GM21619 (cell line): Measurements from ENCODE around the gene PRM1.

Experiments
- ATAC-seq: cut with Tn5 transposase; IDR thresholded peaks from one replicate; pipeline ENCODE4 v1.9.1; 2021; ENCODE audit not compliant: unreplicated experiment

Gene PRM1, protein sequence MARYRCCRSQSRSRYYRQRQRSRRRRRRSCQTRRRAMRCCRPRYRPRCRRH

DNA sequence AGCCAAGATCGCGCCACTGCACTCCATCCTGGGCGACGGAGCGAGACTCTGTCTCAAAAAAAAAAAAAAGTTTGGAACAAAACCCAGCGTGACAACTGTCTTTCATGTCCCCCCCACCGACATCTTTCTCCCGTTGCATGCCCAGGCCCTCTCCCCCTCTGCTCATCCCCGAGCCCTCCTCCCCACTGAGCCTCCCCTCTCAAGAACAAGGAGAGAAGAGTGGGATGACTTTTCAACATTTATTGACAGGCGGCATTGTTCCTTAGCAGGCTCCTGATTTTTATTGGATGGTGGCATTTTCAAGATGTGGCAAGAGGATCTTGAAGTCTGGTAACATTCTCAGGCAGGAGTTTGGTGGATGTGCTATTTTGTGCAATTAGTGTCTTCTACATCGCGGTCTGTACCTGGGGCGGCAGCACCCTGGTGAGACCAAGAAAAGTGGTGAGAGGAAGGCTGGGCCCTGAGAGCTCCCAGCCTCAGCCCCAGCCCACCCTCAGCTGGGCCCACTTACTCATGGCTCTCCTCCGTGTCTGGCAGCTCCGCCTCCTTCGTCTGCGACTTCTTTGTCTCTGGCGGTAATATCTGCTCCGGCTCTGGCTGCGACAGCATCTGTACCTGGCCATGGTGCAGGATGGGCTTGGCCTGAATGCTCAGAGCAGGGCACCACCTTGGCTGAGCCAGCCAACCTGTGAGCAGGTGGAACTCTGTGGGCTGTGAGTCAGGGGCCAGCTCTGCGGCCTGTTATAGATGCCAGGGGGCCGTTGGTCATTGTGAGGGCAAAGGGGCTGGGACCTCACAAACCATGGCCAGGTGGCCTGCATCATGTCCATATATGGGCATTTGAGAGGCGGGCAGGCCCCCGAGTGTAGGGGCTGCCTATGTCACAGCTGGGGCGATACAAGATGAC is at the start of gene PRM1:
Gene PRM1, minus strand, starts transcription at position 715 of the 907 bp plus-strand sequence. Its CDS starts 92 bp downstream, at position 623.
- no peak for ATAC-seq

DNA sequence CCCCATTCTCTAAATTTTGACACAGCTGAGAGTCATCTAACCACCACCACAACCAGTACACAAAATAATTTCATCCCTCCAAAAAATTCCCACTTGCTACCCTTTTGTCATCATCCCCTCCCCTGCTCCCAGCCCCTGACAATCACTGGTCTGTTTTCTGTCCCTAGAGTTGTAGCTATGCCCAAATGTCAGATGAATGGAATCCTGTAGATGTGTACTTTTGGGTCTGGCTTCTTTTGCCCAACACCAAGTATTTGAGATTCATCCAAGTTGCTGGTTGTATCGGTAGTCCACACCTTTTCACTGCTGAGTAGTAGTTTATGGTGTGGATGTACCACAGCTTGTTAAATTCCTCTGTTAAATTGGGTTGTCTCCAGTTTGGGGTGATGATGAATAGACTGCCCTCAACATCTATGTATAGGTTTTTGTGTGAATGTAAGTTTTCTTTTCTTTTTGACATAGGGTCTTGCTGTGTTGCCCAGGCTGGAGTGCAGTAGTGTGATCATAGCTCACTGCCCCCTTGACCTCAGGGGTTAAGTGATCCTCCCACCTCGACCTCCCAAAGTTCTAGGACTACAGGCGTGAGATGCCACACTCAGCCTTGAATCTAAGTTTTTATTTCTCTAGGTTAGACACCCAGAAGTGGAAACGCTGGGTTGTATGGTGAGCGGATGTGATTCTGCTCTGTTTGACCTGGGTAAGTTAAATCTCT is 49.6 kb upstream of the PRM1 start:
- no peak for ATAC-seq

DNA sequence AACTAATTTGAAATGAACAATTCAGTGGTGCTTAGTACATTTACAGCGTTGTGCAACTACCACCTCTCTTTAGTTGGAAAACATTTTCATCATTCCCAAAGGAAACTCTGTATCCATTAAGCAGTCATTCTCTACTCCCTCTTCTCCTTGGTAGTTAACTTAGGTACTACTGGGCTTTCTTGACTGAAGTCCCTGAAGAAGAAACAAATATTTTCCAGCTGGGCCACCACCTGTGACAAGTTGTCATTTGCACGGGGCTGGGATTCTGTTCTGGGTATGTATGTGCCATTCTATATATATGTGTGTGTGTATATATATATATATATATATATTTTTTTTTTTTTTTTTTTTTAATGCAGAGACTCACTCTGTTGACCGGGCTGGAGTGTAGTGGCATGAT is 48.8 kb upstream of the PRM1 start:
- no peak for ATAC-seq

DNA sequence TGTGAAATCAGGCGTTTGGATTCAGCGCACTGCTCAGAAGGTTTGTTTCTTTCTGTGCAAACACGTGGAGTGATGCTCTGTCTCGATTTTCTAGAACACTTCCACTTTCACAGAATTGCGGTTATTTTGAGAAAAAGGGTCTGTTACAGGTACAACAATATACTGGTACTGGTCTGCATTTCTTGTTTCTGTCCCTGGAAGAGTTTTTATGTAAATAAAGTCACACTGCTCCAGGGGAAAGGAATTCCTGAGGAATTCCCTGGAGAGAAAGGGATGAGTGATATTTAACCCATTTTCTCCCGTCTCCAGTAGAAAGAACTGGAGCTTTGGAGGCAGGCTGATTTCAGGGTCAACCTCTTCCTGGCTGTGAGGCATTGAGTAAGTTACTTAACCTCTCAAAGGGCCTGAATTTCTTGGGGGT is 48.0 kb upstream of the PRM1 start:
- no peak for ATAC-seq

DNA sequence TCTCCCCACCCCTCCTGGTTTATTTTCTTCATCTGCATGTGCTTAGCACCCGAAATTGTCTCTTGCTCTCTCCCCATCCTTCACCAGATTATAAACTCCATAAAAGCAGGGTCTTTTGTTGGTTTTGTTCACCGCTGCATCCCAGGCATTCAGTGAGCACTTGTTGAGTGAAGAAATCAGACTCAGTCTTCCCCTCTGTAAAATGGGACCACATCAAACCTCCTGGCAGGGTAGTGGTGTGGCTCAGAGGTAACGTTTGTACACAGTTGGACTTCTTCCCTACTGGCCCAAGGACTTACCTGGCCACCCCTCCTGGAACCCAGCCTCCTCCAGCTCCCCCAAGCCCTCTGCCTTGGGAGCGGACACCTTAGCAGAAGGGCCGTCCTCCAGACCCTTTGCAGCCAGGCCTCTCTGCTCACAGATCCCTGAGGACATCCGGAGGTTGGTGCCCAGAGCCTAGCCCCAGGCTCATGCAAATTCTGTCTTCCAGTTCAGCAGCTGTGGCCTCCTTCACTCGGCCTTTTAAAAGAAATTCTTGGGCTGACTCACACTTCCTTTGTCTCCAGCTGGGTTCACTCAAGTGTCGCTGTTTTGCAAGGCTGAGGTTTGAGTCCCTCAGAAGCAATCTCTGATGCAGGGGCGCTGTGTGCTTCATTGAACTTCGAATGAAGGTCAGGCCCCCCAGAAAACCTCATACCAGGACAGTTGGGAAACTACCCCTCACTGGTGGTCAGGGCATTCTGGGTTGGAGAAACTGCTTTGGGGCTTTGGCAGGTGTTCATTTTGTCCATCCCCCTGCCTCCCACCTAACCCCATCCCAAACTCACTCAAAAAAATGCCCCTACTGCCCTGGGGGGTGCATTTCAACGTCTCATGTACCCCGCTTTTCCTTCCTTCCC is 47.3 kb upstream of the PRM1 start:
- peak; percentile 75 for ATAC-seq

DNA sequence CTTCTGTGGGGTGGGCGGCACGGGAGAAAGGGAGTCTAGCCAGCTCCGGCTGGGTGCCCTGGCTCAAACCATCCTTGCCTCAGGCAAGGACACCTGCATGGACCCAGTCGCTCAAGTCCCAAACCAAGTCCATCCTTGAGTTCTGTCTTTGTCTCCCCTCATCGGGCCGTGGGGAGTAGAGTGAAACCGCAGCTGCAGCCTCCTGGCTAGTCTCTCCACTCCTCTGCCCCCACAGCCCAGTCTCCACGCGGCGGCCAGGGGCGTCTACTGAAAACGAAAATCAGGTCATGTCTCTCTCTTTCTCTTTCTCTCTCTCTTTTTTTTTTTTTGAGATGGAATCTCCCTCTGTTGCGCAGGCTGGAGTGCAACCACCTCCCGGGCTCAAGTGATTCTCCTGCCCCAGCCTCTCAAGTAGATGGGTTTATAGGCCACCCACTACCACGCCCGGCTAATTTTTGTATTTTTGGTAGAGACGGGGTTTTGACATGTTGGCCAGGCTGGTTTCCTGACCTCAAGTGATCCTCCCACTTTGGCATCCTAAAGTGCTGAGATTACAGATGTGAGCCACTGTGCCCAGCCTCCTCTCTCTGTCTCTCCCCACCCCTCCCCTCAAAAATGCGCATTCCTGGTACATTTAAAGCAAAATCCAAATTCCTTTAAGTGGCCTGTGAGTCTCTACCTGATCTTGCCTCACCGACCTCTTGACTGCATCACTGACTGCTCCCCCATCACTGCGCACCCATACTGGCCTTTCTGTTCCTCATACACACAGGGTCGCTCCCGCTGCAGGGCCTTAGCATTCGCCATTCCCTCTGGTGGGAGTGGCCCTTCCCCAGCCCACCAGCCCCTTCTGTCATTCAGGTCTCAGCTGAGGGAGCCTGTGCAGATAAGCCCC is 46.4 kb upstream of the PRM1 start:
- ATAC-seq = peak; percentile 39

DNA sequence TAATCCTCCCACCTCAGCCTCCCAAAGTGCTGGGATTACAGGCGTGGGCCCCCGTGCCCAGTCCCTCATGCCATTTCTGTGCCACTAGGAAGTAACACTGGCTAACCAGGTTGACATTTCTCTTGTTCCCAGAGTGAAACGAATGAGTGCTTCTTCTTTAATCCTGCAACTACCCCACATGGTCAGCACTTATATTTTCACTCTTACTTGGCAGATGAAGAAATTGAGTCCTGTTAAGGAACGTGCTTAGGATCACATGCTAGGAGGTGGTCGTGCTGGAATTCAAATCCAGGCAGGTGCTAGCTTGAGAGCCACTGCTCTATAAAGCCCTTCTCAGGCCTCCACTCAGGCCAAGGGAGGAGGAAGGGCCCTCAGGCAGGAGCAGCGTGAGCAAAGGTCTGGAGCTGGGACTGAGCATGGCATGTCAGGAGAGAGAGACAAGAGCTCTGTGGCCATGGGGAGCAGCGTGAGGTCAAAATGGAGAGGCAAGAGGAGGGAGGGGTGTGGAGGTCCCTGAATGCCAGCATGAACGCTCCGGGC is 45.7 kb upstream of the PRM1 start:
- ATAC-seq = no peak

DNA sequence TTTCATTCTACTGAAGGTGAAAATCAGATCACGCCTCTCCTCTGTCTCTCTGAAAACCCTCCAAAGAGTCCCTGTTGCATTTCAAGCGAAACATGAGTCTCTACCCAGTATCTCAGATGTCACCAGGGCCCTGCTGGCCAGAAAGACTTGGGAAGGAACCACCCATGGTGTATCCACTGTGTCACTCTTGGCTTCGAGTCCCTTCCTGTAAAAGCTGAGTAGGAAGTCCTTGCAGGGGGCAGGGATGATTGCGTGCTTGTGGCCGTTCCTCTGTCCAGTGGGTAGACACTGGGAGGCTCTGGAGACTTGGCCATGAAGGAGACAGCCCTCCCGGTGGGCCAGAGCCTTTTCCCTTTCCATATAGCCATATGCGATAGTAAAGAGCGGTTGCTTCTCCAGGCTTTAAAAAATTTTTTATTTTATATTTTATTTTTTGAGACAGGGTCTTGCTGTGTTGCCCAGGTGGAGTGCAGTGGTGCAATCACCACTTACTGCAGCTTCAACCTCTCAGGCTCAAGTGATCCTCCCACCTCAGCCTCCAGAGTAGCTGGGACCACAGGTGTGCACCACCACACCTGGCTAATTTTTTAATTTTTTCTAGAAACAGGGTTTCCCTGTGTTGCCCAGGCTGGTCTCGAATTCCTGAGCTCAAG is 45.1 kb upstream of the PRM1 start:
- no peak for ATAC-seq

DNA sequence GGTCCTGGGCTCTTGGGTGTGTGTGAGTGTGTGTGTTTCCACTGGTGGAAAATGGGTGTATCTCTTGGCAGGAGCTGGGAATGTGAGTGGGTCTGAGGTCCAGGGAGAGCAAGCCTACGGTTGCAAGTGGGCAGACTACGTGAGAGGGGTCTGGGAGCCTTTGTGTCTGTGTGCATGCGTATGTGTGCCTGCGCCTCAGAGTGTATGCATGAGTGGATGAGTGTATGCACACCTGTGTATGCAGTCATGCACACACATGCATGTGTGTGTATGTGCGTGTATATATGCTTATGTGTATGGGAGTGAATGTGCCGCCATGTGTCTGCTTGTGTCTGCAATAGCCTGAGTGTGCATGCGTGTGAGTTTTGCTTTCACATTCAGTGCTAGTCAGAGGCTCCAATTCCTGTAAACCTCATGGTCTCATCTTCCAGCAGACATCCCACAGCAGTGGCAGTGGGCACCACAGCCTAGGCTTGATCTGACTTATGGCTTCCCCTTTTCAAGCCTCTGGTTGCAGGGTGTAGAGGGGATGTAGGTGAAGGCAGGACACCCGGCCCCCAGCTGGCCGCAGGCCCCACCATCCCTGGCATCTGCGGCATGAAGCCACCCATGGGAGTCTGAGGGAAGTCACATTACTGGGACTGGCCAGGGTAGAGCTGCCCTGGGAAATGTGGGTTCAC is 44.4 kb upstream of the PRM1 start:
- no peak for ATAC-seq

DNA sequence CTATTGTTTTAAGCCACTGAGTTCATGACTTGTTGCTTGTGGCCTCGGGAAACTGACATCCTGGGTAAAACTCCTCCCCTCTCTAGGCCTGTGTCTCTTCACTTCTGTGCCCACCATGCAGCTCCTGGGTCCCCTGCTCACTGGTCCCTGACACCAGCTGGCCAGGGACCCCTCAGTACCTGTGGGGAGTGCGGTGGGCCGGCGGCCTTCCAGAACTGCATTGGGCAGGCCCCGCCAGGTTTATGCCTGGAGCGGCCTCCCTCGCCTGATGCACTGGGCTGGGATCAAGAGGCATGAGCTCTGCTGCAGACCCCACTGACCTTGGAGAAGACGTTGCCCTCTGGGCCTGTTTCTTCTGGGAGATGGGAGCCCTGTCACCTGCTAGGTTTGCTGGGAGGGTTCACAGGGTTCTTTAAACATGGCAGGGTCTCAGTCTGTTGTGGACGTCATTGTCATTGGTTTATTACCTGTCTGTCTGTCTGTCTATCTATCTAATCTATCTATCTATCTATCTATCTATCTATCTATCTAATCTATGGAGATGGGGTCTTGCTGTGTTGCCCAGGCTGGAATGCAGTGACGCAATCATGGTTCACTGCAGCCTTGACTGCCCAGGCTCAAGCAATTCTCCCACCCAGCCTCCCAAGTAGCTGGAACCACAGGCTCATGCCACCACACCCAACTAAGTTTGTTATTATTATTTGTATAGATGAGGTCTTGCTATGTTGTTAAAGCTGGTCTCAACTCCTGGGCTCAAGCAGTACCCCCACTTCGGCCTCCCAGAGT is 42.6 kb upstream of the PRM1 start:
- no peak for ATAC-seq

DNA sequence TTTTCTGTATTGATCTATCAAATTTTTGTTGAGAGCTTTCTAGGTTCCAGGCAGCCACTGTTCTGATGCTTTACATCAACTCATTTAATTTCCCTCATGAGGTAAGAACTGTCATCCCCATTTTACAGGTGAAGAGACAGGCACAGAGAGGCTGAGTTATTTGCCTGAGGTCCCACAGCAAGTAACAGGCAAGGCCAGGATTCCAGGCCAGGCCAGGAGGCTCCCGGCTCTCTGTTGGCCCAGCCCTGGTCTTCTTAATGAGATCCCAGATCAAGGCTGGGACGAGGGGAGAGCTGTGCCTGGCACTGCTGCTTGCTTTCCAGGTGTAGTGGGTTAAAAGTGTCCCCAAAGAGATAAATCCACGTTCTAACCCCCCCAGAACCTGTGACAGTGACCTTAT is 41.7 kb upstream of the PRM1 start:
- no peak for ATAC-seq

DNA sequence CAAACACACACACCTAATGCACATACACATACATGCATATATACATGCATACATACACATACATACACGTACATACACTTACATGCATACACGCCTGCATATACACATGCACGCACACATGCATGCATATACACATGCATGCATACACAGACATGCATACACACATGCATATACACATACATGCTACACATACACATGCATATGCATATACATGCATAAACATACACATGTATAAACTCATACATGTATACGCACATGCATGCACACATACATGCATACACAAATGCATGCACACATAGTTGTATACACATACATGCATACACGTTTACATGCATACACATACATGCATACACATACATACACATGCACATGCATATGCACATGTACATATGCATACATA is 40.5 kb upstream of the PRM1 start:
- ATAC-seq = no peak

DNA sequence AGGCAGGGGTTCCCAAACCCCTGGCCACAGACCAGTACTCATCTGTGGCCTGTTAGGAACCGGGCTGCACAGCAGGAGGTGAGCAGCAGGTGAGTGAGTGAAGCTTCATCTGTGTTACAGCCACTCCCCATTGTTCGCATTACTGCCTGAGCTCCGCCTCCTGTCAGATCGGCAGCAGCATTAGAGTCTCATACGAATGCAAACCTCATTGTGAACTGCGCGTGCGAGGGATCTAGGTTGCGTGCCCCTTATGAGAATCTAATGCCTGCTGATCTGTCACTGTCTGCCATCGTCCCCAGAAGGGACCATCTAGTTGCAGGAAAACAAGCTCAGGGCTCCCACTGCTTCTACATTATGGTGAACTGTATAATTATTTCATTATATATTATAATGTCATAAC is 39.0 kb upstream of the PRM1 start:
- ATAC-seq = no peak

DNA sequence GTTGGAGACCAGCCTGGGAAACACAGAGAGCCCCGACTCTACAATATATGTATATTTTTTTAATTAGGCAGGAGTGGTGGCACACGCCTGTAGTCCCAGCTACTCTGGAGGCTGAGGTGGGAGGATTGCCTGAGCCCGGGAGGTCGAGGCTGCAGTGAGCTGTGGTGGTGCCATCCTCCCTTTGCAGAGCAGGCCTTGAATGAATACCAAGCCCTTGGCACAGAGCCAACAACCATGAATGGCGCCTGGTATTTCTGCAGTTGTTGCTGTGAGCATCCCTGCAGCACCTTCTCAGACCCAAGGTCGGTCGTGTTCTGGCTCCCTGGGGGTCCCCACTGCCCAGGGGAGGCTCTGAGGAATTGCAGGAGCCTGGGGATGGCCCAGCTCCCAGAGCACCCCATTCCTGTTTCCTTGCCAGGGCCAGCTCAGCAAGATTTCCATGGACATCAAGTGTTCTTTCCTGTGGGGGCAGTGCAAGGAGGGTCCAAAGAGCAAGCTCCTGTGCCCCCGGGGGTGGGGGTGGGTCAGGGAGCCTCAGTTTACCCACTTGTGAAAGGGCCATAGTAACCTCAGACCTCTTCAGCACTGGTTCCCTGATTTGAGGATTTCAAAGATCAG is 38.5 kb upstream of the PRM1 start:
- no peak for ATAC-seq

DNA sequence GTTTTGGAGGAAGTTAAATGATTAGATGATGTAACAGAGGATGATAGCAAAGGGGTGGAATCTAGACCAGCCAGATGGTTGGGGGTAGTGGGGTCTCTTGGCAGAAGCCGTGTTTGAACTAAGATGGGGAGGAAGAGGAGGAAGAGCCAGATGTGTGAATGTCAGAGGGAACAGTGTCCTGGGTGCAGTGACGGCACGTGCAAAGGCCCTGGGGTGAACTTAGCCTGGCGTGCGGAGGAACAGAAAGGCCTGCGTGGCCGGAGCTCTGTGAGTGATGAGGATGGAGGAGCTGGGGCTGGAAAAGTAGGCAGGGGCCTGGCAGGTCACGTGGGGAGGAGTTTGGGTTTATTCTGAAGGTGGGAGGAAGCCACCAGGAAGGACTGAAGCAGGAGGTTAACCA is 37.7 kb upstream of the PRM1 start:
- ATAC-seq = no peak

DNA sequence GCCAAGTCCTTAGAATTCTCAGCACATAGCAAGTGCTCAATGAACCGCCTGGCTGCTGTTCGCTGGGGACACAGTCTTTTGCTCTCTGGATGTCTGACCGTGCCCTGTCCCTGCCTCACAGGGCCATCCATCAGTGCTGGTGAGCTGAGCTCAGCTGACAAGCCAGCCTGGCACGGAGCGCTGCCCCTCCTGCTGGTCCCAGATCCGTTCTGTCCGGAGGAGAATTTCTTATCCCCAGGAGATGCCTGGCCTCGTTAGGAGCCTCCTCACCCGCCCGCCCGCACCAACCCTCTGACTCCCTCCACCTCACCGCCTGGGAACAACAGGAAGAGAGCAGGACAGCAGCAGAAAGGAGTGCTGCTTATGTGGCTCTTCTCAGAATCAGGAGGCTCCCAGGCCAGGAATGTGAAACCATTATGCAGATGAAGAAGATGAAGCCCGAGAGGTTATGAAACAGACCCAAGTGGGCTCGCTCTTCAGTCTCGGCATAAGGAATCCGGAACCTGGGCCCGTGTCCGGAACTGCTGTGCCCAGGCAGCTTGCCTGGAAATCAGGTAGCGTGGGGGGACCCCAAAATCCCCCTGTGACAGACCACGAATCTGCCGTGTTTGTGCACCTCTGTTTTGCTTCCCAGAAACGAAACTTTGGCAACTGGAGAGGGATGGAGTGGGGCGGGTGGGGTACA is 35.3 kb upstream of the PRM1 start:
- ATAC-seq = no peak

DNA sequence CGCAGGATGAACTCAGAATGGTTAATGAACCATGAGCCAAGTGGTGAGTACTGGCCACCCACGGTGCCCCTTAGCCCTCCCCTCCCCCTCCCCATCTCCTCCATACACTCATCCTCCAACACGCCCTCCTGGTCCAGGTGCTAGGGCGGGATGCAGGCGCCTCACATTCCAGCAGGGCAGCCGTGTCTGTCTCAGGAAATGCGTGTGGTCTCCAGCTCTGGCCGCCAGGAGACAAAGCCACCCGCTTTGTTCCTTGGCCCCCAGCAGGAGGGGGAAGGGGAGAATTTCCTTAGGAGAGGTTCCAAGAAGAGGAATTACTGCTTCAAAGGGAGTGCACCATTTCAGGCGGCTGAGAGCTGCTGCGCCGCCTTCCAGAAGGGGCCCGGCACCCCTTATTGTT is 34.4 kb upstream of the PRM1 start:
- ATAC-seq = no peak
